IMR-90 (cell line): ENCODE measurements around the gene AWAT2. TPM values are rescaled to one million over a fixed set of nuclear protein-coding genes. Genes with fewer than 3 reads are reported as not detected.

Experiments used
- ATAC-seq: fragments of 200-7000 bp; cut with Tn5 transposase; 2 replicates; pipeline ENCODE4 v1.9.1; 2020; ENCODE audit warnings: low read depth, mild to moderate bottlenecking, moderate library complexity
- BruUV-seq: library from RNA; stranded (reverse); fragments of 400-500 nt; replicated peaks from 2 replicates; lab custom pipeline; 2021; lab: Mats Ljungman, UMichigan
- CTCF ChIA-PET: fragments of 300-600 bp; formaldehyde crosslinking; extraction: SDS; loops from one replicate; lab custom pipeline; 2021; ENCODE audit warnings: antibody characterized with exemption; lab: Yijun Ruan, JAX
- POLR2A ChIA-PET: fragments of 300-600 bp; sonication (Branson Sonifier 250); formaldehyde crosslinking; loops from one replicate; lab custom pipeline; 2022; ENCODE audit warnings: antibody characterized with exemption; ENCODE audit not compliant: unreplicated experiment; lab: Charles Lee
- DNase-seq: peaks from one replicate; pipeline ENCODE4 v3.0.0; 2013
- H2AFZ ChIP-seq: replicated peaks from 2 replicates; pipeline ENCODE3; 2013; ENCODE audit warnings: low read length, mild to moderate bottlenecking; ENCODE audit not compliant: poor library complexity
- H2AK5ac ChIP-seq: 2 replicates; pipeline ENCODE4 v1.6.1; 2013; ENCODE audit warnings: low read depth, low read length, inconsistent platforms
- H2AK9ac ChIP-seq: replicated peaks from 2 replicates; pipeline ENCODE3; 2013; ENCODE audit warnings: mild to moderate bottlenecking, low read depth, low read length, moderate library complexity; ENCODE audit not compliant: poor library complexity
- H2BK120ac ChIP-seq: 2 replicates; pipeline ENCODE4 v1.6.1; 2013; ENCODE audit warnings: low read depth, low read length, inconsistent platforms
- H2BK15ac ChIP-seq: 3 replicates; pipeline ENCODE4 v1.6.1; 2013; ENCODE audit warnings: low read depth, low read length, inconsistent platforms
- H2BK20ac ChIP-seq: 2 replicates; pipeline ENCODE4 v1.6.1; 2013; ENCODE audit warnings: low read depth, mild to moderate bottlenecking, inconsistent platforms, low read length, moderate library complexity
- H2BK5ac ChIP-seq: 2 replicates; pipeline ENCODE4 v1.6.1; 2013; ENCODE audit warnings: mild to moderate bottlenecking, low read depth, low read length, inconsistent platforms; ENCODE audit not compliant: poor library complexity, severe bottlenecking
- H3K14ac ChIP-seq: replicated peaks from 2 replicates; pipeline ENCODE4 v1.6.1; 2013; ENCODE audit warnings: low read depth, low read length, inconsistent platforms
- H3K18ac ChIP-seq: 2 replicates; pipeline ENCODE4 v1.6.1; 2013; ENCODE audit warnings: low read depth, low read length, control low read depth
- H3K23ac ChIP-seq: 2 replicates; pipeline ENCODE4 v1.6.1; 2013; ENCODE audit warnings: low read depth, low read length, inconsistent platforms
- H3K27ac ChIP-seq: 2 replicates; pipeline ENCODE4 v1.5.1; 2013; ENCODE audit warnings: mild to moderate bottlenecking, control low read depth, low read length; ENCODE audit not compliant: insufficient read depth
- H3K27me3 ChIP-seq: 2 replicates; pipeline ENCODE4 v1.6.1; 2013; ENCODE audit warnings: low read length; ENCODE audit not compliant: control insufficient read depth, insufficient read depth
- H3K36me3 ChIP-seq: 2 replicates; pipeline ENCODE4 v1.6.1; 2013; ENCODE audit warnings: low read length, mixed read lengths; ENCODE audit not compliant: control insufficient read depth, insufficient read depth
- H3K4ac ChIP-seq: 2 replicates; pipeline ENCODE4 v1.6.1; 2013; ENCODE audit warnings: low read depth, low read length, inconsistent platforms
- H3K4me1 ChIP-seq: 2 replicates; pipeline ENCODE4 v1.6.1; 2013; ENCODE audit warnings: low read length, mixed read lengths; ENCODE audit not compliant: control insufficient read depth, insufficient read depth
- H3K4me2 ChIP-seq: 2 replicates; pipeline ENCODE4 v1.6.1; 2013; ENCODE audit warnings: low read depth, mild to moderate bottlenecking, control low read depth, low read length, moderate library complexity
- H3K4me3 ChIP-seq: 2 replicates; pipeline ENCODE4 v1.5.1; 2013; ENCODE audit warnings: low read depth, mild to moderate bottlenecking, control low read depth, low read length, moderate library complexity; ENCODE audit not compliant: insufficient read depth
- H3K56ac ChIP-seq: 2 replicates; pipeline ENCODE4 v1.6.1; 2013; ENCODE audit warnings: low read length, inconsistent platforms; ENCODE audit not compliant: insufficient read depth; ENCODE audit errors: extremely low read depth
- H3K79me1 ChIP-seq, 2 experiments: 2 replicates each; pipeline ENCODE4 v1.6.1; 2013; ENCODE audit warnings: low read length in 2 of 2, inconsistent platforms in 1 of 2, low read depth in 1 of 2
- H3K9ac ChIP-seq: 2 replicates; pipeline ENCODE4 v1.6.1; 2013; ENCODE audit warnings: low read depth, low read length, control low read depth
- H3K9me1 ChIP-seq: 2 replicates; pipeline ENCODE4 v1.6.1; 2013; ENCODE audit warnings: low read length, inconsistent platforms; ENCODE audit not compliant: insufficient read depth
- H3K9me3 ChIP-seq: 2 replicates; pipeline ENCODE4 v1.6.1; 2013; ENCODE audit warnings: low read length; ENCODE audit not compliant: control insufficient read depth, insufficient read depth
- H4K20me1 ChIP-seq: 2 replicates; pipeline ENCODE4 v1.6.1; 2013; ENCODE audit warnings: low read length, inconsistent platforms; ENCODE audit not compliant: insufficient read depth
- H4K5ac ChIP-seq: 2 replicates; pipeline ENCODE4 v1.6.1; 2013; ENCODE audit warnings: mild to moderate bottlenecking, low read depth, low read length, control low read depth
- H4K8ac ChIP-seq, 2 experiments: 2 replicates each; pipeline ENCODE4 v1.6.1; 2013; ENCODE audit warnings: low read depth in 2 of 2, low read length in 2 of 2, control low read depth in 1 of 2, inconsistent platforms in 1 of 2
- H4K91ac ChIP-seq: 2 replicates; pipeline ENCODE4 v1.6.1; 2013; ENCODE audit warnings: low read depth, low read length, inconsistent platforms; ENCODE audit not compliant: insufficient read depth
- BHLHE40 ChIP-seq: fragments of 150-350 bp; IDR thresholded peaks from 2 replicates; pipeline ENCODE4 v1.6.1; 2016; ENCODE audit warnings: mild to moderate bottlenecking, low read depth, low read length
- CEBPB ChIP-seq: IDR thresholded peaks from 2 replicates; pipeline ENCODE4 v1.6.1; 2012; ENCODE audit warnings: low read depth, low read length, improper control_type of control experiment
- CTCF ChIP-seq: conservative IDR thresholded peaks from 2 replicates; pipeline ENCODE4 v1.5.1; 2012; ENCODE audit warnings: mild to moderate bottlenecking, low read depth, low read length, improper control_type of control experiment
- MAFK ChIP-seq: IDR thresholded peaks from 2 replicates; pipeline ENCODE4 v1.6.1; 2012; ENCODE audit warnings: low read depth, low read length, improper control_type of control experiment
- MAZ ChIP-seq: IDR thresholded peaks from 2 replicates; pipeline ENCODE4 v1.6.1; 2012; ENCODE audit warnings: low read depth, mild to moderate bottlenecking, low read length, improper control_type of control experiment, moderate library complexity, borderline replicate concordance
- NFE2L2 ChIP-seq: fragments of 150-350 bp; IDR thresholded peaks from 2 replicates; pipeline ENCODE4 v1.6.1; 2016; ENCODE audit warnings: low read depth, mild to moderate bottlenecking, low read length
- RAD21 ChIP-seq: IDR thresholded peaks from 2 replicates; pipeline ENCODE4 v1.6.1; 2012; ENCODE audit warnings: low read length, improper control_type of control experiment
- RCOR1 ChIP-seq: IDR thresholded peaks from 2 replicates; pipeline ENCODE4 v1.6.1; 2012; ENCODE audit warnings: mild to moderate bottlenecking, low read length, improper control_type of control experiment; ENCODE audit not compliant: insufficient replicate concordance
- RFX5 ChIP-seq: IDR thresholded peaks from 2 replicates; pipeline ENCODE4 v1.8.0; 2012; ENCODE audit warnings: low read depth, mild to moderate bottlenecking, low read length, moderate library complexity
- USF2 ChIP-seq: fragments of 150-350 bp; IDR thresholded peaks from 2 replicates; pipeline ENCODE4 v1.6.1; 2017; ENCODE audit warnings: mild to moderate bottlenecking, antibody characterized with exemption, low read length, low read depth
- dilution Hi-C: fragments of 300-500 bp; cut with HindIII; formaldehyde crosslinking; loops from one replicate; pipeline ENCODE4 v1.14.3; 2018; ENCODE audit warnings: low sequenced_read_pairs; ENCODE audit not compliant: unreplicated experiment
- in situ Hi-C: fragments of 300-500 bp; cut with MboI; formaldehyde crosslinking; loops from 3 replicates; pipeline ENCODE4 v1.14.3; 2019; ENCODE audit warnings: low sequenced_read_pairs, inconsistent platforms, mixed read lengths
- intact Hi-C: fragments of 100-400 bp; cut with micrococcal nuclease; formaldehyde crosslinking; loops from 2 replicates; pipeline ENCODE4 v1.10.0; 2022
- polyA plus RNA-seq, 3 experiments: library from polyadenylated mRNA; depleted of rRNA; stranded (reverse); fragments of >200 nt; gene quantifications; 2 replicates each; pipeline ENCODE4 v1.2.3, GENCODE V29; 2012; ENCODE audit warnings: low replicate concordance in 1 of 3
- total RNA-seq: library from RNA; depleted of rRNA; stranded (reverse); fragments of >200 nt; gene quantifications from 2 replicates; pipeline ENCODE4 v1.2.3, GENCODE V29; 2012
- TF ChIP-seq, protein P1 (sequence below): fragments of 150-350 bp; IDR thresholded peaks from 2 replicates; pipeline ENCODE4 v1.6.1; 2016; ENCODE audit warnings: low read depth, mild to moderate bottlenecking, low read length, moderate library complexity, borderline replicate concordance

The AWAT2 gene
- total and polyA plus RNA-seq, 2 of the 4 experiments (the other 2 are of a cell fraction) = under 0.01 TPM; not detected in 1

- Histone ChIP-seq H3K18ac (no peak overlapping the region), H3K23ac (no peak overlapping the region), H4K8ac (no peak overlapping the region), H3K27ac (no peak overlapping the region), H2BK5ac (no peak overlapping the region), H2BK15ac (no peak overlapping the region), H3K4me3 (no peak overlapping the region), H3K9ac (no peak overlapping the region), H3K27me3 (peaks cover 5% of the 10 kb centered on the region), H2BK20ac (no peak overlapping the region), H3K4me2 (no peak overlapping the region), H3K36me3 (no peaks in the 10 kb centered on the region), H2AK5ac (no peak overlapping the region), H3K9me3 (no peaks in the 10 kb centered on the region), H3K56ac (no peak overlapping the region), H2BK120ac (no peak overlapping the region), H4K20me1 (no peaks in the 10 kb centered on the region), H2AFZ (no peak overlapping the region), H3K9me1 (no peaks in the 10 kb centered on the region), H3K79me1 (no peaks in the 10 kb centered on the region), H2AK9ac (no peak overlapping the region), H4K5ac (no peak overlapping the region), H3K14ac (no peak overlapping the region), H3K4ac (no peak overlapping the region), H4K91ac (no peak overlapping the region), H3K4me1 (no peaks in the 10 kb centered on the region)
- in situ Hi-C loops (no loop called here), intact Hi-C loops (no loop called here), dilution Hi-C loops (no loop called here)
- BruUV-seq = no TSS peak
- no peak for DNase-seq
- ChIA-PET POLR2A (no interaction called here), CTCF (no interaction called here)
- ATAC-seq = no peak
- no peak for TF ChIP-seq BHLHE40
- no peak for TF ChIP-seq CTCF
- no peak for TF ChIP-seq MAFK
- TF ChIP-seq MAZ = no peak
- TF ChIP-seq USF2 = no peak
- no peak for TF ChIP-seq CEBPB
- TF ChIP-seq NFE2L2 = no peak
- TF ChIP-seq RFX5 = no peak
- TF ChIP-seq, protein P1, sequence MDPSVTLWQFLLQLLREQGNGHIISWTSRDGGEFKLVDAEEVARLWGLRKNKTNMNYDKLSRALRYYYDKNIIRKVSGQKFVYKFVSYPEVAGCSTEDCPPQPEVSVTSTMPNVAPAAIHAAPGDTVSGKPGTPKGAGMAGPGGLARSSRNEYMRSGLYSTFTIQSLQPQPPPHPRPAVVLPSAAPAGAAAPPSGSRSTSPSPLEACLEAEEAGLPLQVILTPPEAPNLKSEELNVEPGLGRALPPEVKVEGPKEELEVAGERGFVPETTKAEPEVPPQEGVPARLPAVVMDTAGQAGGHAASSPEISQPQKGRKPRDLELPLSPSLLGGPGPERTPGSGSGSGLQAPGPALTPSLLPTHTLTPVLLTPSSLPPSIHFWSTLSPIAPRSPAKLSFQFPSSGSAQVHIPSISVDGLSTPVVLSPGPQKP = no peak
- TF ChIP-seq RCOR1 = no peak
- TF ChIP-seq RAD21 = no peak
Measured at GRCh38 chrX:70009049-70009448, 40.7 kb downstream of the AWAT2 start.
